GM19239 (cell line): ENCODE data around the gene ERG28.
"Not testable (repeated sequence)": the region's sequence is repeated elsewhere in the genome, so short reads cannot be mapped to it uniquely, and the experiment has no call there.

Experiments
- DNase-seq: peaks from one replicate; pipeline ENCODE4 v3.0.0; 2011; ENCODE audit warnings: low spot score; ENCODE audit not compliant: insufficient read length
- FAIRE-seq: peaks from 2 replicates; lab custom pipeline; 2011; peaks lifted over from hg19 to GRCh38; lab: Jason Lieb, UNC

ERG28 gene, protein sequence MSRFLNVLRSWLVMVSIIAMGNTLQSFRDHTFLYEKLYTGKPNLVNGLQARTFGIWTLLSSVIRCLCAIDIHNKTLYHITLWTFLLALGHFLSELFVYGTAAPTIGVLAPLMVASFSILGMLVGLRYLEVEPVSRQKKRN

DNA sequence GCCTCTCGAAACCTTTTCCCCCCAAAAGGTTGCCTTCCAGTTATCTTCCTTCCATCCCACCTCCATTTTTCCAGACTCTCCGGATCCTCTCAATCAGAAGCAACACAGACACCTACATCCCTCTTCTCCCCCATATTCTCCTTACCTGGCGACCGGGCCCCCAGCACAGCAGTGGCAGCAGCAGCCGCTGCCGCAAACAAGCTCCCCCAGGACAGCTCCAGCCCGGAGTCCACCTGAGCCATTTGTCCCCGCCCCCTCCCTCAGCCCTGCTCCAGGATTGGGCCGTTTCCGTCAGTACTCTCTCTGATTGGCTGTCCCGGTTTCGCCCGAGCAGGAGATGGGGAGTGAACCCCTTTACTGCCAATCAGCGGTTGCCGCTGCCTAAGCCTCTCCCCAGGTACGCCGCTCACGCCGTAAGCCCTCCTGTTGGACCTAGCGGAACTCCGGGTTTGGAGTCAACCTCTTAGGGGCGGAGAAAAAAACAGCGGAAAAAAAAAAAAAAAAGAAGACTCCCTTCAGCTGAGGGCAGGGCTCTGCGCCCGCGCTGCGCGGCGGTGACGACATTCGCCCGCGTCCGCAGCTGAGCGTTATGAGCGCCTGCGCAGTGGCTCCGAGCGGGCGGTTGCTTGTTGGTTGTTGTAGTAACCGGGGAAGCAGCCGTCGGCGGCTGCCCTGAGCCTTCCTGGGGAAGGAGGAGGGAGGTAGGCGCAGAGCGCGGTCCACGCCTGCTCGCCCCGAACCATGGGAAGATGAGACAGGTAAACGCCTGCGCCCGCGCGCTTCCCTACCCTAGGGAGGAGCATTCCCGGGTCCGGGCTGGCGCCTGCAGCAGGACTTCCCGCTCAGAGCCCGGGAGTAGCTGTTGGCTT, at the start of gene ERG28, which contains the start of gene TTLL5:
Gene ERG28, minus strand, starts transcription at position 247 of the 869 bp plus-strand sequence. CDS start 3,374 bp downstream, outside the sequence.
Gene TTLL5, plus strand, starts transcription at position 617 of the 869 bp plus-strand sequence. CDS start 1,904 bp downstream, outside the sequence.
- DNase-seq (peak; percentile 85), FAIRE-seq (peak; percentile 97)

DNA sequence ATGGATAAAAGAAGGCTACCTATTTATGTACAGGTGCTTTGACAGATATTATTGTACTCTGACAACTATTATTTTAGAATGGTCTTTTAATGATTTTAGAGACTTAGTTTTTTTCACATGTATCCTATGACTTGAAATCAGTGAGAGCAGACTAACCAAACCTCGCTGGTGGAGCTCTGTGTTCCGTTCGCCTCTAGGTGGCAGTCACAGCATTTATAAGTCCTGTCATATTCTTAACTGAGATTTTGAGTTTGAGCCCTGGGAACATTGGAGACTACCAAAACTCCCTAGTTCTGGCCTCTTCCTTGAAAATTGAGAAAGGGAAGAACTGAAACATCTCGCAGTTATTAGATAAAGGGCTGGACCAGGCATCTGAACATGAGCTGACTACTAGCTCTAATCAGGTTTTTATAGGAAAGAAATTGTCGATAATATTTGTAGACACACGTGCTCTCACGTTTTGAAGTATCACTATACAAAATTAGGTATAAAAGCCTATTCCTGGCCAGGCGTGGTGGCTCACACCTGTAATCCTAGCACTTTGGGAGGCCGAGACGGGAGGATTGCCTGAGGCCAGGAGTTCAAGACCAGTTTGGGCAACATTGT, 48.6 kb upstream of the ERG28 start:
- DNase-seq (peak; percentile 42), FAIRE-seq (peak; percentile 94)

DNA sequence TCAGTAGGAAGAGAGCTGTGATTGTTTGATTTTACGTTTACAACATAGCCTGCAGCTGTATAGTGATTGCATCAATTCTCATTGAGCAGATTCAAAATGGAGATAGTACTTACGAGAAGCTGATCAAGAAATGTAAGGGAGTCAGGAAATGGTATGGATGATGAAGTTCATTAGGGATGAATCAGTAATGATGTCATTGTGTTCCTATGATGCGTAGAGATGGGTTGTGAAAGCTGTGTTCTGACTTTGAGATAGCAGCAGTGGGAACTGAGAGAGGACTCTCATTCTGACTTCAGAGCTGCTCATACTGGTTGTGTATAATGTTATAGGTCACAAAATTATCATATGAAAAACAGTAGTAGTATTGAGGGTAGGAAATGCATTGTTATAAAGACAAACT, 44.3 kb upstream of the ERG28 start:
- DNase-seq (no peak), FAIRE-seq (no peak)

DNA sequence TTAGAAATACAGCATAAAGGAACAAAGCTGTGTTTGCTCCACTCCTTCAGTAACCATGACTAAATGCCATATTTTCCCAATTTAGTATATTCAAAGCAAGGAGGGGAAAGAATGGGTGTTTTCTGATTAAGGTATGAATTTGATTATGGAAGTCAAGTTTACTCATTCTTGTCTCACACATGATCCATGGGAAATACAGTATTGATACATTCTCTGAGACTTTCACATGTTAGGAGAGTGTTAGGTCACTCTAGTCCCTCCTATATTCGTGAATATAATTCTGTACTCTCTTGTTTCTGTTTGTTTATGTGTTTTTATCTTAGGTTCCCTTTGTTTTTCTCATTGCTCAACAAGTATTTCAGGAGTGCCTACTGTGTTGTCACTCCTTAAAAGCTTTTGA, 42.8 kb upstream of the ERG28 start:
- DNase-seq (no peak), FAIRE-seq (no peak)

DNA sequence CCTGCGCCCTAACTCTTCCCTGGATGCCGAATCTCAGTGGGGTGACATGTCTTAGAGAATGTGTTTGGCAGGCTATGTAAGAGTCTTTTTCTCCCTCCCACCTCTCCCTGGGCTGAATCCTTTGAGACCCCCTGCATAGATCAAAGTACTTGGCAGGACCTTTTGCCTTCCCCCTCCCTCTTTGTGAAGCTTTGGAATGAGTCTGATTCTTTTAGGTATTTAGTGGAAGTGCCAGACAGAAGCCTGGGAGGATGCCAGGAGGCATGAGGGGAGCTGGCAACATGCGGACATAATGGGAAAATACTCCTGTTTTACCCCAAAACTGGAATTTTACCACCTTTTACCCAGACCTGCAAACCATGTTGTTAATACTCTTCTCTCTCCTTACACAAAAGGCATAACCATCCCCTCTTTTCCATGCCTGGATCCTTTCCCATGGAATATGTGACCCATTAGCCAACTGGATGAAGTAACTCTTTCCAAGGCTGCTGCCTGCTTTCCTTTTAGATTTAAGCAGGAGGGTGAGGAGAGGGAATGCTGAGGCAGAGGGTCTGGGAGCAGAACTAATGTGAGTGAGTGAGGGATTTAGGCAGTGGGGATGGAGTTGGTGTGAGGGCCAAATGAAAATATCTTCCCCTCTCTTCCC, 42.1 kb upstream of the ERG28 start:
- DNase-seq (no peak), FAIRE-seq (no peak)

DNA sequence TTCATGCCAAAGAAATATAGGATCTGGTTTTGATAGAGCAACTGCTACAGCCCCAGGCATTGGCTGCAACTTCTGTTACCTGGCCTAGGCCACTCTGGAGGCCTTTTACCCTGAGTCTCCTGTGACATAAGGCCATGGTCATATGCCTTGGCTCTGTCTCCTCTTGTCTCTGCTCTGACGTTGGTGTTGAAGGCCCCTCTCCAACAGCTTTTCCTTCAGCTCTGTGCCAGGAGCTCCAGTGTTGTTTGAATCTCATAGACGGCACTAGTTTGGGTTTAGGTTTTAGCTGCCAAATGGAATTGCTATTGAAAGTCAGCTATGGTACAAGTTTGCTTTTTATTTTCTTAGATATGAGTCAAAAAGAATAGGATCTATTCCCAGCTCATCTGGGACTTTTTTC, 41.4 kb upstream of the ERG28 start:
- DNase-seq (no peak), FAIRE-seq (no peak)

DNA sequence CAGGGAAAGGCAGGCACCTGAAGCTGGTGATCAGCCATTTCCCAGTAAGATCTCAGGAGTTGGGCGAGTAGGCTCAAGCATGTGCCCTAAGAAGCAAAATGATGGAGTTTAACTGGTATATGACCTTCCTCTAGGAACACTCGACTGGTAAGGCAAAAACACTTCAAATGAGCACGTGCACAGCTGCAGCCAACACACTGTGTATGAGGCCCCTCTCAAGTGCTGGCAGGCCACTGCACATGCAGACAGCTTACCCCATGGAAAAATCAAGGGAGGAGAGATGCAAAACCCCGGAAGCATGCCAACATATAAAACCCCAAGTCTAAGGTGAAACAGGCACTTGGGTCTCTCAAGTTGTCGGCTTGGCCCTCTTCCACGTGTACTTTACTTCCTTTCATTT, 39.6 kb upstream of the ERG28 start:
- no peak for FAIRE-seq

DNA sequence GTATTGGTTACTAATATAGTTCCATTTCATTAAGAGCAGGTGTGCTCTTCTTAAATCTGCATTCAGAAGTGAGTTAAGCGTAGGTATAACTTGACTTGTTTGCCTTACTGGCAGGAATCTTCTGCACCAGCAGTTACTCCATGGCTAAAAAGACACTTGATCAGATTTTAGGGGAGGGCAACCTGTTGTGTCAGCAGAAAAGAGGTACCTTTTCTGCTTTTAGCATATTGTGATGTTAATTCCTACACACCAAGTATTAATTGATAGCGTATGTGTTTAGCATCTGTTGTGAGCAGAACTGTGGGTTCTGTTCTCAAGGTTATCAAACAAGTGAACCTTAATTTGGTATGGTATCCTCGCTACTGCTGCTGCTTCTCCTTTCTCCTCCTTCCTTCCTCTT, 38.7 kb upstream of the ERG28 start:
- no peak for DNase-seq
- FAIRE-seq, result no peak

More for the DNA sequence above, 39.6 kb upstream of the ERG28 start:
- DNase-seq, result no peak

DNA sequence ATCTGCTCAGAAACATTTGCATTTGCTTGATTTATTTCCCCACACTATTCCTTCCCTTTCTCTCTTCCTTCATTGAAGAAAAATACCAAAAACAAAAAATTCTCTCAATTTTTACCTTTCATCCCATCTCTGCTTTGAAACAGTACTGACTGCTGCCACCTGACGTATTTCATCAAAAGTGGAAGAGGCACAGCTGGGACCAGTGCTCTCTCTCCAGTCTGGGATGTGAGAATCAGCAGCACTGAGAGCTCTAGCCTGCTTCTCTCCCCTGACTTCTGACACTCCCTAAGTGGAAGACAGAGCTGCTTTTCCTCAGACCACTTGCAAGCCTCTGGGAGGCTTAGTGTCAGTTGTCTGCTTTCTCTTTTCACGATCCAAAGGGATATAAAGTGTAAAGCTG, 37.2 kb upstream of the ERG28 start:
- DNase-seq, result no peak
- FAIRE-seq, result no peak

DNA sequence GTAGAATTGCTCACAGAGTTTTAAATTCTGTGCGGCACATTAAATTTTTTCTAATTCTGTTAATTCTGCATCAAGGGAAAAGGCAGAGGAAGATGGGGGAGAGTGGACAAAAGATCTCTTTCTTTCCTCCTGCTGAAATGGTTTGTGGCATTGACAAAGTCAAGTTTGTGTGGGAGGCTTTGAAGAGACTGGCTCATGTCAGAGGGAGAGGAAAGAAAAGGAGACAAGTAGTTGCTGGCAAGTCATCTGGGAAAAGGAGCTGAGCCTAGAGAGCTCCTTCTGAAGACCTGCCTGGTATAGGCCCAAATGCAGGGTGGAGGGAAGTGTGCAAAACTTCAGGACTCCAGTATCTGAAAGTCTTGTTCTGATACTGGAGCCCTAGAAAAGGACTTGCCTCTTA, 36.7 kb upstream of the ERG28 start:
- DNase-seq (no peak), FAIRE-seq (no peak)

DNA sequence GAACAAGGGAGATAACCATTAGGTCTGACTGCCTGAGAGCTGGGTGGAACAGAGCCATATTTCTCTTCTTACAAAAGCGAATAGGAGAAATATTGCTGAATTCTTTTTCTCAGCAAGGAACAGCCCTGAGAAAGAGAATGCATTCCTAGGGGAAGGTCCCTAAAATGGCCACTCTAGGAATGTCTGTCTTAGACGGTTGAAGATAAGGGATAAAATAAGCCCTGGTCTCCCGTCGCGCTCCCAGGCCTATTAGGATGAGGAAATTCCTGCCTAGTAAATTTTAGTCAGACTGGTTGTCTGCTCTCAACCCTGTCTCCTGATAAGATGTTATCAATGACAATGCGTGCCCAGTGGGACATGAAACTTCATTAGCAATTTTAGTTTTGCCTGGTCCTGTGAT, 34.3 kb upstream of the ERG28 start:
- DNase-seq, FAIRE-seq: not testable (repeated sequence)

DNA sequence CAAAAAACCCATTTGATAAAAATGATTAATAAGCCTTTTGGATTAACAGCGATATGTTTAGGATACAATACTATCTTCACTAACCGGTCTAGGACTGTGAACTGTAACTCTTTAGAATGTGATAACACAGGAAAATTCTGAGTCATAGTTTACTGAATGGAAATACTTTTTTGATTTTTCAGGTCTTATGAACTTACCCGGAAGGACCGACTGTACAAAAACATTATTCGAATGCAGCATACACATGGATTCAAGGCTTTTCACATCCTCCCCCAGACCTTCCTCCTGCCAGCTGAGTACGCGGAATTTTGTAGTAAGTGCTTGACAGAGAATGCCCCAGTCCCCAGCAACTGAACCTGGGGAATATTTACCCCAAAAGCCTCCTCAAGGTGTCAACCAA, 29.3 kb upstream of the ERG28 start:
- FAIRE-seq, result no peak

DNA sequence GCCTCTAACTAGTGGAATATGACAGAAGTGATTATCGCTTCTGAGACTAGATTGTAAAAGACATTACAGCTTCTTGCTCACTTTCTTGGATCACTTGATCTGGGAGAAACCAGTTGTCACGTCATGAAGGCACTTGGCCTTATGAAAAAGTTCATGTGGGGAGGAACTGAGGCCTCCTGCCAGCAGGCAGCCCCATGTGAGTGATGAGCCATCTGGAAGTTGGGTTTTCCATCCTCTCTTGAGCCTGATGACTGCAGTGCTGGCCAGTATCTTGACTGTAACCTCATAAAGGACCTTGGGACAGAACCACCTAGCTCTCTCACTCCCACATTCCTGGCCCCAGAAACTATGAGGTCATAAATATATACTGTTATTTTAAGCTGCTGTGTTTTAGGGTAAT, 28.3 kb upstream of the ERG28 start:
- DNase-seq, result no peak
- FAIRE-seq, result no peak

More for the DNA sequence above, 29.3 kb upstream of the ERG28 start:
- DNase-seq, result no peak

DNA sequence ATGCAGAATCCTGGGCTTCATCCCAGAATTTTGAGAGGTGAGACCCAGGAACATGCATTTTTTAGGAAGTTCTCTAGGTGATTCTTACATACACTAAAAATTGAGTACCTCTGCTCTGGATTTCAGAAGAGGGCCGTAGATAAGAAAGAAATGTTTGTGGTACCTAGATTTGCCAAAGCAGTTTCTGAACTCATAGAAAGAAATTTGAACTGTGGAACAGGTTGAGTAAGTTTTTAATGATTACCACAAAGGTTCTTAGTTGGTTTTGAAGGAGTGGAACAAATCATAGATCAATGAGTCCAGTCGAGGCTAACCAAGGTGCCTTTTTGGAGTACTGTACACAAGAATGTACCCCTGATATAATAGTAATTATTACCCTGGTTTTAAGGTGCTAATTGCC, 25.2 kb upstream of the ERG28 start:
- DNase-seq (no peak), FAIRE-seq (no peak)

DNA sequence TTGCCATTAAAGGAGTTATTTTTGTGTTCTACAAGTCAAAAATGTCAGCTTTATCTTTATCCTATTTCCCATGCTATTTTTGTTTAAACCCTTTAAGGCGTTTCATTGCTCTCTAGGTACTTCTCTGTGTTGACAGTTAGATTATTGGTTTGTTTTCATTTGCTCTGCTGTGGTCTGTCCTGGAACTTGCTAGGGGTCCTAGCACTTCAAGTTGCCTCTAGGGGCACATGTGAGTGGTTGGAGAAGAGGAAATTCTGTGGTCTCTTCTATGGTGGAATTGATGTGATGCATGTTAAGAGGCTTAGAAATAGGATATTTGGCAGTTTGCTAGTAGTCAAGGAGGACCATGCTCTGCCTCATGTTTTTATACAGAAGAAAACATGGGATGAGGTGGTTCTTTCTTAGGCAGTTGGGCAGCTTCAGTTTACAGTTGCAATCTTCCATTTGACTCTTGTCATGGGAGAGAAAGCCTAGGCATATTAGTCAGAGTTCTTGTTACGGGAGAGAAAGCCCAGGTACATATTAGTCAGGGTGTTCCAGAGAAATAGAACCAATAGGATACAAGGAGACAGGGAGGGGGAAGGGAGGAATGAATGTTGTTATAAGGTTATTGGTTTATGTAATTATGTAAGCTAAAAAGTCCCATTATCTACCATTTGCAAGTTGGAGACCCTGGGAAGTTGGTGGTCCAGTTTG, 14.7 kb upstream of the ERG28 start:
- no peak for DNase-seq

DNA sequence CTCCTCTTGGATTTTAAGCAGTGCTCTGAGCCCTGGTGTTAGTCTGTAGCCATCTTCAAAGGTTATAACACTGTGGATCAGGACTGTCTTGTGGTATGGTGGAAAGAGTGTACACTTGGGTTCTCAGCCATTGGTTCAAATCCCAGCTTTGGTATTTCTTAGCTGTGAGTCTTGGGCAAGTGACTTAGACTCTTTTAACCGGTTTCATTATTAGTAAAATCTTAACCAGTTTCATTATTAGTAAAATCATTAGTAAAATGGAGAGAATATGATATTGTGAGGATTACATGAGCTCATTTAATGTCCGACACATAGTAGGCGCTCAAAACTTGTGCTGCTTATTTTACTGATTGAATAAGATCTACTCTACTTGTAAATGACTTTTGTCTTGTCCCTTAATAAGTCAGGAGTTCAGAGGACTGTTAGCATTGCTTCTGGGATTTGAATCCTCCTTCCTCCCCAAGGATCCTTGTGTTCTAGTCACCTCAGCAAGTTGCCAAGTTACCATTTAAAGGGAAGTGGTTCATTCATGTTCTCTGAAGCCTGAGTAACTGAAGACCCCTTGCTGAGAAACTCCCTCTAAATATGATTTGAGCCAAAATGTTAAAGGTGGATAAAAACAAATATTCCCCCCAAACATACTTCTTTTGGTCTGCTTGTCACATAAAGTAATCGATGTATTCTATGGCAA, 12.8 kb upstream of the ERG28 start:
- FAIRE-seq, result peak; percentile 89

More for the DNA sequence above, 14.7 kb upstream of the ERG28 start:
- no peak for FAIRE-seq

DNA sequence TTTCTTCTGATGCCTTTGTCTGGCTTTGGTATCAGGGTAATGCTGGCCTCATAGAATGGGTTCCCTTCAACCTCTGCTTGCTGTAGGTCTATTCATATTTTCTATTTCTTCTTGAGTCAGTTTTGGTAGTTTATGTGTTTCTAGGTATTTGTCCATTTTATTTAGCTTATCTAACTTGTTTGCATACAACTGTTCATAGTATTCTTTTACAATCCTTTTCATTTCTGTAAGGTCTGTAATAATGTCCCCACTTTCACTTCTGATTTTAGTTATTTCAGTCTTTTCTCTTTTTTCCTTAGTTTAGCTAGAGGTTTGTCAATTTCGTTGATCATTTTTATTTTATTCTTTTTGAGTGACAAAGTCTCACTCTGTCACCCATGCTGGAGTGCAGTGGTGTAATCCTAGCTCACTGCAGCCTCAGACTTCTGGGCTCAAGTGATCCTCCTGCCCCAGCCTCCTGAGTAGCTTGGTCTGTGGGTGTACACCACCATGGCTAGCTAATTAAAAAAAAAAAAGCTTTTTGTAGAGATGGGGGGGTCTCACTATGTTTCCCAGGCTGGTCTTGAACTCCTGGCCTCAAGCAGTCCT, 12.0 kb upstream of the ERG28 start:
- FAIRE-seq (no peak), DNase-seq (no peak)

More for the DNA sequence above, 12.8 kb upstream of the ERG28 start:
- DNase-seq, result no peak

DNA sequence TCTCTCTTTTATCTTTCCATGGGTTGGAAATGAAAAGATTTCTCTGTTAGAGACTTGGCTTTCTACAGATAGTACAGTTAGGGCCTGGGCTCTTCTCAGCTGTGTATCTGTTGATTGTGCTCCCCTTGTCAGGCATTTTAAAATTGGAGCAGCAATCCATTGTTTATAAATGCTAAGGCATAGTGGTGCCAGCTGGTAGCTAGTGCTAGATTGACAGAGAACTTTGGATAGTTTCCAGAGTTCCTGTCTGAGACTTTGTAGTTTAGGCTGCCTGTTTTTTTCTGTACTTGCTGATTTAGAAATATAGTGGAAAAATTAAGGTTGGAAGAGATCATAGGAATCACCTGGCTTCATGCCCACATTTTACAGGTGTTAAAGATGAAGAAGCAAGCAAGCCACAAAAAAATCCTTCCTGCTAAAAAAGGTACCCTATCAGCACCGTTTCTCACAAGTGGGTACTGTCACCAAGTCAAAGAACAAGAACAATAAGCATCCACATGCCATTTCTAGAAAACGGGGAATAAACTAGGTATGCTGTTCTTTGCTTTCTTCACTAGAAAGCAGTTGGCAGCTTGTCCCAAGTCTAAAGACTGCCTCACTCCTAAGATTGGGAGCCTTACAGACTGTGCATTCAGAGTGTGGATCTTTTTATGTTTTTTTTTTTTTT, 6.6 kb upstream of the ERG28 start:
- FAIRE-seq (no peak), DNase-seq (no peak)

DNA sequence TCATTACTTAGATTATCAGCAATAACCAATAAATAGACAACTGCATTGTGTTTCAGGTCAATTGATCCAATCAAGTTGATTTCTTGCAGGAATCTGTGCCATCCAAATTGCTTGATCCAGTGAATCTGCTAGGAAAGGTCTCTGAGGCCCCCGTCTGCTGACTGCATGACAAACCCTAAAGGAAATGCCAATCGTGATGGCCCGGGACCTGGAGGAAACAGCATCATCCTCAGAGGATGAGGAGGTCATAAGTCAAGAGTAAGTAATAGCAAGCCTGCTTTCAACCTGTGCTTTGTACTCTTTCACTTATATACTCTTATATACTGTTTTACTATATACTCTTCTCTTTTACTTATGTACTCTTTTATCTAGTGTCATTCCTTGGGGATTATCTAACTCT, 2.3 kb upstream of the ERG28 start:
- DNase-seq, result no peak
- no peak for FAIRE-seq
